Measurements from ENCODE around the gene TMEM220.
"Not testable (repeated sequence)": the region's sequence is repeated elsewhere in the genome, so short reads cannot be mapped to it uniquely, and the experiment has no call there.

DNA sequence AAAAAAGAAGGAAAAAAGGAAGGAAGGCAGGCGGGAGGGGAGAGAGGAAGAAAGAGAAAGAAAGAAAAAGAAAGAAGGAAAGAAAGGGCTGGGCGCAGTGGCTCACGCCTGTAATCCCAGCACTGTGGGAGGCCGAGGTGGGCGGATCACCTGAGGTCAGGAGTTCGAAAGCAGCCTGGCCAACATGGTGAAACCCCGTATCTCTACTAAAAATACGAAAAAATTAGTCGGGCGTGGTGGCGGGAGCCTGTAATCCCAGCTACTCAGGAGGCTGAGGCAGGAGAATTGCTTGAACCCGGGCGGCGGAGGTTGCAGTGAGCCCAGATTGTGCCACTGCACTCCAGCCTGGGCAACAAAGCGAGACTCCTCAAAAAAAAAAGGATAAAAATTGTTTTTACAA lies 424 bp upstream of the TMEM220 start:
- TF ChIP-seq CTCF (conservative IDR thresholded peaks at IDR 0.05; ENCODE audit: low read length); EZH2phosphoT487 (IDR thresholded peaks at IDR 0.05; ENCODE audit: borderline replicate concordance): not testable (repeated sequence)
